Upper lobe of right lung (tissue), 1 donor: ENCODE results near the gene CD79B. TPM values are rescaled to one million over a fixed set of nuclear protein-coding genes. Genes with fewer than 3 reads are reported as not detected.
A peak's percentile ranks its signal among the peaks of the same experiment; 100 is the strongest.
"Not testable (repeated sequence)": the region's sequence is repeated elsewhere in the genome, so short reads cannot be mapped to it uniquely, and the experiment has no call there.

Experiments
- ATAC-seq: fragments of 200-7000 bp; cut with Tn5 transposase; one replicate; pipeline ENCODE4 v1.9.1; 2020; ENCODE audit warnings: mild to moderate bottlenecking, moderate library complexity
- DNase-seq: peaks from one replicate; pipeline ENCODE4 v3.0.0-alpha.2; 2020
- H3K27ac ChIP-seq: fragments of 200-600 bp; one replicate; pipeline ENCODE4 v1.8.0; 2022
- H3K27me3 ChIP-seq: fragments of 200-600 bp; one replicate; pipeline ENCODE4 v1.8.0; 2022; ENCODE audit warnings: mild to moderate bottlenecking
- H3K36me3 ChIP-seq: fragments of 200-600 bp; one replicate; pipeline ENCODE4 v1.8.0; 2022
- H3K4me1 ChIP-seq: fragments of 200-600 bp; one replicate; pipeline ENCODE4 v1.8.0; 2022
- H3K4me3 ChIP-seq: fragments of 200-600 bp; one replicate; pipeline ENCODE4 v1.8.0; 2022; ENCODE audit warnings: mild to moderate bottlenecking
- H3K9me3 ChIP-seq: fragments of 200-600 bp; one replicate; pipeline ENCODE4 v1.8.0; 2022
- intact Hi-C: fragments of 100-400 bp; cut with DNase I; formaldehyde crosslinking; loops from one replicate; pipeline ENCODE4 v1.11.0; 2022
- total RNA-seq: library from RNA; stranded (reverse); fragmentation: NEBNext Ultra II Directional; extraction: Animal tissue kit (Norgen Biotek cat#: 25700); gene quantifications from one replicate; pipeline ENCODE4 v1.2.1, GENCODE V29; 2021
- TF ChIP-seq, protein P1 (sequence below): fragments of 200-600 bp; IDR thresholded peaks from one replicate; pipeline ENCODE4 v1.8.0; 2022; ENCODE audit warnings: antibody characterized with exemption
- donor health status: DM: no; HTN: yes; CAD: no; lungs with severe emphysema.

The CD79B gene
- total RNA-seq, 1 donor from 2014 or later, result 4.7 TPM

DNA sequence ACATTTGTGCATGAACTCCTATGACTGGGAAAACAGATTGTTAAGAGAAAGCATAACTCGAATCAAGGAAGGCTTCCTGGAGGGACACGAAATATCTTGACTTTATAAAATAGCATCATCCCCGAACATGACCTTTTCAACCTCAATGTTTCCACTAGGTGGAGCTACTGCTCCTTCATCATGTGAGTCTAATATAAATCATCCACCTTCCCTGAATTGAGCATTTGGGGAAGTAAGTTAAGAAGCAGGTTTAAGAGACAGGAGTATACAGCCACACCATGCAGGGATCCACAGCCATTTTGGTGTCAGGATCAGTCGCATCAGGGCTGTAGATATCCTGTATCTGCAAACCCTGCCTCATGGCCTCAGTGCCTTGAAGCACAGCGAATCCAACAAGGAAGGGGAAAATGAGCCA, 28.3 kb downstream of the CD79B start:
- H3K27me3 ChIP-seq, H3K27ac ChIP-seq, intact Hi-C loops, H3K36me3 ChIP-seq, DNase-seq, H3K4me3 ChIP-seq, H3K9me3 ChIP-seq, H3K4me1 ChIP-seq: not testable (repeated sequence)
- TF ChIP-seq, protein P1, sequence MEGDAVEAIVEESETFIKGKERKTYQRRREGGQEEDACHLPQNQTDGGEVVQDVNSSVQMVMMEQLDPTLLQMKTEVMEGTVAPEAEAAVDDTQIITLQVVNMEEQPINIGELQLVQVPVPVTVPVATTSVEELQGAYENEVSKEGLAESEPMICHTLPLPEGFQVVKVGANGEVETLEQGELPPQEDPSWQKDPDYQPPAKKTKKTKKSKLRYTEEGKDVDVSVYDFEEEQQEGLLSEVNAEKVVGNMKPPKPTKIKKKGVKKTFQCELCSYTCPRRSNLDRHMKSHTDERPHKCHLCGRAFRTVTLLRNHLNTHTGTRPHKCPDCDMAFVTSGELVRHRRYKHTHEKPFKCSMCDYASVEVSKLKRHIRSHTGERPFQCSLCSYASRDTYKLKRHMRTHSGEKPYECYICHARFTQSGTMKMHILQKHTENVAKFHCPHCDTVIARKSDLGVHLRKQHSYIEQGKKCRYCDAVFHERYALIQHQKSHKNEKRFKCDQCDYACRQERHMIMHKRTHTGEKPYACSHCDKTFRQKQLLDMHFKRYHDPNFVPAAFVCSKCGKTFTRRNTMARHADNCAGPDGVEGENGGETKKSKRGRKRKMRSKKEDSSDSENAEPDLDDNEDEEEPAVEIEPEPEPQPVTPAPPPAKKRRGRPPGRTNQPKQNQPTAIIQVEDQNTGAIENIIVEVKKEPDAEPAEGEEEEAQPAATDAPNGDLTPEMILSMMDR, result peak; percentile 44
- ATAC-seq, result peak; percentile 70

DNA sequence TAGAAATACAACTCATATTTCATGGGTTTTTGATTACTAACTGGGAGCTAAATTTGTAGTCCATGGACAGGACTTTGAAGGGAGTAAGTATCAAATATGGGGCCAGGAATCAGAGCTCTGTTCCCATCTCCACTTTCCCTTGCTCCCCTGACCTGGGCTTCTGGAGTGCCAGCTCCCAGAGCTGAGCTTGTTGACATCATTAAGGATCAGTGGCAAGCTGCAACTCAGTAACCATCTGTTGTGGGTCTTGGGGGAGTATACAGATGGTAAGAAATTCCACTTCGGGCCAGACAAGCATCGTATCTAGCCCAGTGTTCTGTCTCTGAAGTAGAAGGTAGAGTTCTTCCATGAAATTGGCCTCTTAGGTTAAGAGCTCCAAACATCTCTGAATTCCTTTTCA, 30.2 kb downstream of the CD79B start:
- intact Hi-C loops, H3K27me3 ChIP-seq, H3K36me3 ChIP-seq, H3K4me1 ChIP-seq, H3K27ac ChIP-seq, H3K9me3 ChIP-seq, ATAC-seq, H3K4me3 ChIP-seq: not testable (repeated sequence)
- peak; percentile 5 for DNase-seq

- intact Hi-C loops, H3K4me1 ChIP-seq, H3K27ac ChIP-seq, ATAC-seq, H3K9me3 ChIP-seq, H3K27me3 ChIP-seq, H3K4me3 ChIP-seq, H3K36me3 ChIP-seq: not testable (repeated sequence)
- peak; percentile 44 for DNase-seq
Observed at GRCh38 chr17:63898899-63899798, 33.0 kb downstream of the CD79B start.

DNA sequence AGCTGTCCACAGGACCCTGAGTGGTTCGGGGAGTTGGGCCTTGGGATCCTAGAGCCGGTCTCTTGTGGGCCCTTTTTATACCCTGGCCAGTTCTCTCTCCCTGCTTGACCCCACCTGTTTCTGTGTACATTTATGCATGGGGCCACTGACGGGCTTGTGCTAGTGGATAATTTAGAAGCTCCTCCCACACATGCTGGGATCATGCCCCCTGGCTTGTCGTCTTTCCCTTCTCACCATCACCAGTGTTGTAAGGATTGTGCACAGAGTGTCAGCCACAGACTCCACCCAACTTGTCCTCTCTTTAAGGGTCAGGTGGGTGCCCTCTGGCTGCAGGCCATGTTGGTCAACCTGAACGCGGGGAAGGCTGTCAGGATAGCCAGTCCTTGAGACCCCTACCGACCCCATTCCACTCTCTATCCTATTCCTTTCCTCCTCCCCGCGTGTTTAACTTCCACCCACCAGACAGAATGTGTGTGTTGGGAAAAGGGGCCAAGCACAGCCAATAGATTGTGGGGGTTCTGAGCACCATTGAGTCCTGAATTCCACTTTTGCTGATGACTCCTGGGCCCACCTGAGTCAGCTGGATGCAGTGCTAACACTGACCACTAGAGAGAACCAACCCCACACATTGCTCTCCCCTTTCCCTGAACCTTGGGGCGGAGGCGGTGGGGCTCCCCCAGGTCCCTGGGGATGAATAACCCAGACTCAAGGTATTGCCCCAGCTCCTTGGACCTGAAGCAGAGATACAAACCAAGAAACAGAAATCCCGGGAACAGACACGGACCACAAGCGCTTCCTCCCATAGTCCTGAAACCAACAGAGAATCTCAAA, 35.4 kb downstream of the CD79B start, which contains the start of gene CSH1:
TSS of gene CSH1 (minus strand) at position 51 of the 831 bp plus-strand sequence. CDS start 63 bp downstream, outside the sequence.
- H3K9me3 ChIP-seq, H3K36me3 ChIP-seq, H3K27me3 ChIP-seq, H3K4me3 ChIP-seq, H3K27ac ChIP-seq, intact Hi-C loops, ATAC-seq, H3K4me1 ChIP-seq: not testable (repeated sequence)
- DNase-seq, result peak; percentile 48

GRCh38 chr17:63894821-63895220, 37.3 kb downstream of the CD79B start:
- H3K36me3 ChIP-seq, intact Hi-C loops, H3K27me3 ChIP-seq, H3K4me1 ChIP-seq, H3K27ac ChIP-seq, H3K9me3 ChIP-seq, ATAC-seq, H3K4me3 ChIP-seq: not testable (repeated sequence)
- peak; percentile 25 for DNase-seq

GRCh38 chr17:63894021-63894420, 38.1 kb downstream of the CD79B start:
- H3K4me1 ChIP-seq, H3K27ac ChIP-seq, H3K9me3 ChIP-seq, H3K36me3 ChIP-seq, intact Hi-C loops, ATAC-seq, H3K27me3 ChIP-seq, H3K4me3 ChIP-seq: not testable (repeated sequence)
- DNase-seq, result peak; percentile 11

DNA sequence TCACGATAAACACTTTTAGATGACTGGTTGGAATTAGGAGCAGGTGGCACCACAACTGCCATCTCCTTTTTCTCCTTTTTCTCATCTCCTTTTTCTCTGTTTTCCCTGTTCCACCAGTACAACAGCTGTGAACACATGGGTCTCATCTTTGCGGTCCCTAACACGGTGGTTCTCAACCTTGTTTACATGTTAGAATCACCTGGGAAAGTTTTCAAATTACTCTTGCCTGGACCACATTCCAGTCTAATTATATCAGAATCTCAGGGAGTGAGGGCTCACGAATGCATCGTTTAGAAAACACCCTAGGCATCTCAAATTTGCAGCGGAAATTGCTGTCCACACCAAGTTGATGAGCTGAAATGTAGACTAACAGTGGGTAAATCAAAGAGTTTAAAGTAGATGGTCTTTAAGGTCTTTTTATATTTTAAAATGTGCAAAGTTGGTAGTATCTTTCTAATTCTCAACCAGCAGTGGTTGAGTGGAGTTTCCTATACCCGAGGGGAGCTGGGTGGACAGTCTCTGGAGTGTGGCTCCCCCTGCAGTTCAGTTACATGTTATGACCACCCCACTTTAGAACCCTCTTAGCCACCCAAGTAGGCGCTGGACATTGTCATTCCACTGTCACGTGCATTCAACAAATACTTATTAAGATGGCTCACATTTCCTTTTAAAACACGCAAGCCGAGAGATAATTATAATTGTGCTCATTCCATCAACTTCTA, 39.7 kb downstream of the CD79B start:
- DNase-seq, H3K4me3 ChIP-seq, intact Hi-C loops, H3K4me1 ChIP-seq, H3K36me3 ChIP-seq, H3K27ac ChIP-seq, H3K27me3 ChIP-seq, H3K9me3 ChIP-seq, ATAC-seq: not testable (repeated sequence)

DNA sequence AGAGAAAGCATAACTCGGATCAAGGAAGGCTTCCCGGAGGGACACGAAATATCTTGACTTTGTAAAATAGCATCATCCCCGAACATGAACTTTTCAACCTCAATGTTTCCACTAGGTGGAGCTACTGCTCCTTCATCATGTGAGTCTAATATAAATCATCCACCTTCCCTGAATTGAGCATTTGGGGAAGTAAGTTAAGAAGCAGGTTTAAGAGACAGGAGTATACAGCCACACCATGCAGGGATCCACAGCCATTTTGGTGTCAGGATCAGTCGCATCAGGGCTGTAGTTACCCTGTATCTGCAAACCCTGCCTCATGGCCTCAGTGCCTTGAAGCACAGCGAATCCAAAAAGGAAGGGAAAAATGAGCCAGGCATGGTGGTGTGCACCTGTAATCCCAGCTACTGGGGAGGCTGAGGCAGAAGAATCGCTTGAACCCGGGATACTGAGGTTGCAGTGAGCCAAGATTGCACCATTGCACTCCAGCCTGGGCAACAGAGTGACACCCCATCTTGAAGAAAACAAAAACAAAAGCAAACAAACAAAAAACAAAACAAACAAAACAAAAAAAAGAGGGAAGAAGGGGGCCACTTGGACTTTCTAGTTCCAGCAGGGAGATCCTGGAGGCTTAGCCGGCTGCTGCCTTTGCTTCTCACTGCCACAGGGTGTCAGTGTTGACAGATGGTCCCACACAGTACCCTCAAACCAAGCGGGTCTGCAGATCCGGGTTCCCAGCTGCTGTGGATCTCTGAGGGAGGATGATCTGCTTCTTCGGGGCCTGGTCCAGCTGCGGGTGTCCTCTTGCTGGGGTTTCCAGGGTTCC, 42.9 kb downstream of the CD79B start:
- TF ChIP-seq, protein P1, result peak; percentile 42
- peak; percentile 78 for ATAC-seq
- H3K4me1 ChIP-seq, H3K36me3 ChIP-seq, H3K9me3 ChIP-seq, H3K27me3 ChIP-seq, intact Hi-C loops, H3K27ac ChIP-seq, DNase-seq, H3K4me3 ChIP-seq: not testable (repeated sequence)

DNA sequence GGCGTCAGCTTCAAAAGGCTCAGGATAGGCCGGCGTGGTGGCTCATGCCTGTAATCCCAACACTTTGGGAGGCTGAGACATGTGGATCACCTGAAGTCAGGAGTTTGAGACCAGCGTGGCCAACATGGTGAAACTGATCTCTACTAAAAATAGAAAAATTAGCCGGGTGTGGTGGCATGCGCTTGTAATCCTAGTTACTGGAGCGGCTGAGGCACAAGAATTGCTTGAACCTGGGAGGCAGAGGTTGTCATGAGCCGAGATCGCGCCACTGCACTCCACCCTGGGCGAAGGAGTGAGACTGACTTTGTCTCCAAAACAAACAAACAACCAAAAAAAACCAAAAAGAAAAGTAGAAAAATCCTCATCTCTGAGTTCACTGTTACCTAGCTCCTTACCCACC, 47.0 kb downstream of the CD79B start:
- H3K36me3 ChIP-seq, H3K27me3 ChIP-seq, H3K4me3 ChIP-seq, ATAC-seq, intact Hi-C loops, H3K27ac ChIP-seq, H3K4me1 ChIP-seq, DNase-seq, H3K9me3 ChIP-seq: not testable (repeated sequence)

GRCh38 chr17:63882626-63883126, 49.5 kb downstream of the CD79B start:
- H3K27ac ChIP-seq, H3K4me1 ChIP-seq, H3K27me3 ChIP-seq, DNase-seq, intact Hi-C loops, ATAC-seq, H3K36me3 ChIP-seq, H3K9me3 ChIP-seq, H3K4me3 ChIP-seq: not testable (repeated sequence)
